GM12892 (cell line): ENCODE measurements around the gene NCAN.
A peak's percentile ranks its signal among the peaks of the same experiment; 100 is the strongest.

ENCODE experiments used
- DNase-seq: peaks from one replicate; pipeline ENCODE4 v3.0.0; 2011; ENCODE audit not compliant: insufficient read length
- FAIRE-seq: peaks from 2 replicates; lab custom pipeline; 2011; peaks lifted over from hg19 to GRCh38; lab: Jason Lieb, UNC
- POLR2A ChIP-seq: IDR thresholded peaks from 2 replicates; pipeline ENCODE4 v1.6.1; 2011; ENCODE audit warnings: low read depth, low read length, control low read depth
- POLR2AphosphoS5 ChIP-seq: IDR thresholded peaks from 2 replicates; pipeline ENCODE4 v1.6.1; 2011; ENCODE audit warnings: low read depth, low read length, control low read depth
- TAF1 ChIP-seq: IDR thresholded peaks from 2 replicates; pipeline ENCODE4 v1.6.1; 2011; ENCODE audit warnings: low read depth, mild to moderate bottlenecking, control low read depth, low read length, borderline replicate concordance

NCAN gene

DNA sequence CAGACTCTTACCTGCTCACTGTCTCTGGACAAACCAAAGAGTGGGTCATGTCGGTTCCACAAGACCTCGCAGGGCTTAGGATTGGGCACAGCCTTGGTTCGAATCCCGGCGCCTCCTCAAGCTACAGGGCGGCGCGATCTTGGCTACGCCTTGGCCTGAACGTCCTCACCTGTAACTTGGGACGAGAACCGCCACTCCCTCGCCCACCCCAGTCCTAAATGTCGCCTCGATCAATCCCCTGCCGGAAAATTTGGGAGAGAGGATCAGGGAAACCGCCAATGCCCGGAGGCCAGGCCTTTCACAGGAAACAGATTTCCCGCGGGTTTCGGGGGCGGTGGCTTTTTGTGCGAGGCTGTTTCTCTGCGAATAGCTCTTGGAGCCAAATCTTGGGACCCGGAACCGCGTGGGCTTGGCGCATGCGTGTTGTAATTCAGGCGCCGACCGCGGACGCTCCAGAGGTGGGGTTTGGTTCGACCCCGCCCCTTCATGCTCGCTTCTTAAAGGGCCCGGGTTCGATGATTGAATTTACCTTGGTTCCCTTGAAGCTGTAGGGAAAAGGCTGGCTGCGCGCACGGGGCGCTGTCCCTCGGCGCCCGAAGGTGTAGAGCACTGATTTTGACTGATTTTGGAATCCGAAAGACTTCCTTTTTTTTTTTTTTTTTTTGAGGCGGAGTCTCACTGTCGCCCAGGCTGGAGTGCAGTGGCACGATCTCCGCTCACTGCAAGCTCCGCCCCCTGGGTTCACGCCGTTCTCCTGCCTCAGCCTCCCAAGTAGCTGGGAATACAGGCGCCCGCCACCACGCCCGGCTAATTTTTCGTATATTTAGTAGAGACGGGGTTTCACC lies 8.5 kb upstream of the NCAN start, which contains the start of gene NR2C2AP:
TSS of gene NR2C2AP (minus strand) at position 403 of the 845 bp plus-strand sequence. CDS start at position 49, 354 bp downstream.
- DNase-seq (peak; percentile 98), FAIRE-seq (peak; percentile 95)
- peak; percentile 38; the same call in 1 of the 2 replicates for TF ChIP-seq POLR2A
- TF ChIP-seq POLR2AphosphoS5: peak; percentile 21
- 0 out of 2 replicates have a peak, but pooled peaks have one; percentile 12 for TF ChIP-seq TAF1

DNA sequence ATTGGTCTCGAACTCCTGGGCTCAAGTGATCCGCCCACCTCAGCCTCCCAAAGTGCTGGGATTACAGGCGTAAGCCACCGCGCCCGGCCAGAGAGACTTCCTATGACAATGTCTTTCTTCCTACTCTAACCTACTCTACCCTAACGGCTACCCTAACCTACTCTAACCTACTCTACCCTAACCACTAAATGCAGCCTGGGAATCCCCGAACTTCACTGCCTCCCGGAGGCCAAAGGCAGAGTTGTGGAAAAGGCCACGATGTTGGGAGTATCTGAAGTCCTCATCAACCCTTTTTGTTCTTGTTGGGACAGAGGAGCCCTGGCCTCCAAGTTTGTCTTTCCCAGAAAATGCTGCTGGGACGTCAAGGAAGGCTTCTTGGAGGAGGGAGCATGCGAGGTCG lies 7.6 kb upstream of the NCAN start:
- FAIRE-seq (no peak), DNase-seq (no peak)
- TF ChIP-seq TAF1 (no peak), POLR2AphosphoS5 (no peak), POLR2A (no peak)

DNA sequence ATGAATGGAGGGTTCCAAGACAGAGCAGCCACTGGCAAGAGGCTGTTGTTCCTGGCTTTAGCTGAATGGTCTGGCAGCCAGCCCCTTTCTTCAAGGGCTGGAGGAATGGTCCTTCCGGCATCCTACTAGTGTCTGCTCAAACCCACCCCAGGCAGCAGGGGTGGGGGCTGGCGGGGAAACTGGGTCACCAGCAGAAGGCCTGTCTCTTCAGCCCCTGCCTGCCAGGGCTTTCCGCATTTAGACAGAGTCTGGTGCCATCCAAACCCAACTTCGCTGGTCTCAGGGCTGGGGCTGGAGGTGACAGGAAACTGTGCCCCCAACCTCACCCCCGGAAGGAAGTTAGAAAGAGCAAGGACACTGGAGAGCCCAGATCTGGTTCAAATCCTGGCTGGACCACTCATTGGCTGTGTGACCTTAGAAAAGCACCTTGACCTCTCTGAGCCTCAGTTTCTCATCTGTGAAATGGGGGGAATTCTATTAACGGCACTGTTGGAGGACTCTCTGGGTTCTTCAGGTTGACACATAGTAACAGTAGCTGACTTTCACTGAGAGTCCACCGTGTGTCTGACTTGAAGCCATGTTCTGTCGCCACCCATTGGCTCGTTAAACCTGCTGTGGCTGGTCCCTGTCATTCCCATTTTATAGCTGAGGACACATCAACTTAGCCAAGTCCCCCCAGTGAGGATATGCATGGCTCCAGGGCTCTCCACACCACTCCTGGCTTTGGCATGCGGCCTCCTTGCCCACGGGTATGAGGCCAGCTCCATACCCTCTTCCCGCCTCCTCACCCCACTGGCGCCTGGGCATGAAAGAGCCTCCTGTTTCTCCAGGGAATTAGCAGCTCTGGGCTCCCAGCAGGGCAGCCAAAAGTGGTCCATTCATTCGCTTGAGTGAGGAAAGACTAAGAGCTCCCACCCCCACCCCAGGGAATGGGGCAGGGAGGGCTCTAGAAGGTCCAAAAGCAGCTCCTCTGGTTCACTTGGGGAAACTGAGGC lies 6.0 kb upstream of the NCAN start:
- no peak for FAIRE-seq
- no peak for DNase-seq
- TF ChIP-seq POLR2A (no peak), TAF1 (no peak), POLR2AphosphoS5 (no peak)

DNA sequence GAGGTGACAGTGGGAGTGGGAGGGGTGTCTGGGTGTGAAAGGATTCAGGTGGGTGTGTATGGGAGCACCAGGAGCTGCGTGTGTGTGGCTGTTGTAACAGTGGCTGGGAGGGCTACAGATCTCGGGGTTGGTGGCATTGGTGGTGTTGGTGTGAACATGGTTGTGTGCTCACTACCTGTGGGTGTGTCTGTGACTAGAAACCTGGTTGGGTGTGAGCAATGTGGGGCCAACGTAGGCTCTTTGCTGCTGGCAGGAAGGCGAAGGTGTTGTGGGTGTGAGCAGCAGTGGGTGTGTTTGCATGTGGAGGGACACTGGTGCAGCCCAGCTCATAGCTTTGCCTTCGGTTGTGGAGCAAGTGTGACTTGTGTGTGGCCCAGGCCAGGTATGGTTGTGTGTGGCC lies 4.8 kb upstream of the NCAN start:
- no peak for DNase-seq
- no peak for FAIRE-seq
- TF ChIP-seq POLR2A: no peak

DNA sequence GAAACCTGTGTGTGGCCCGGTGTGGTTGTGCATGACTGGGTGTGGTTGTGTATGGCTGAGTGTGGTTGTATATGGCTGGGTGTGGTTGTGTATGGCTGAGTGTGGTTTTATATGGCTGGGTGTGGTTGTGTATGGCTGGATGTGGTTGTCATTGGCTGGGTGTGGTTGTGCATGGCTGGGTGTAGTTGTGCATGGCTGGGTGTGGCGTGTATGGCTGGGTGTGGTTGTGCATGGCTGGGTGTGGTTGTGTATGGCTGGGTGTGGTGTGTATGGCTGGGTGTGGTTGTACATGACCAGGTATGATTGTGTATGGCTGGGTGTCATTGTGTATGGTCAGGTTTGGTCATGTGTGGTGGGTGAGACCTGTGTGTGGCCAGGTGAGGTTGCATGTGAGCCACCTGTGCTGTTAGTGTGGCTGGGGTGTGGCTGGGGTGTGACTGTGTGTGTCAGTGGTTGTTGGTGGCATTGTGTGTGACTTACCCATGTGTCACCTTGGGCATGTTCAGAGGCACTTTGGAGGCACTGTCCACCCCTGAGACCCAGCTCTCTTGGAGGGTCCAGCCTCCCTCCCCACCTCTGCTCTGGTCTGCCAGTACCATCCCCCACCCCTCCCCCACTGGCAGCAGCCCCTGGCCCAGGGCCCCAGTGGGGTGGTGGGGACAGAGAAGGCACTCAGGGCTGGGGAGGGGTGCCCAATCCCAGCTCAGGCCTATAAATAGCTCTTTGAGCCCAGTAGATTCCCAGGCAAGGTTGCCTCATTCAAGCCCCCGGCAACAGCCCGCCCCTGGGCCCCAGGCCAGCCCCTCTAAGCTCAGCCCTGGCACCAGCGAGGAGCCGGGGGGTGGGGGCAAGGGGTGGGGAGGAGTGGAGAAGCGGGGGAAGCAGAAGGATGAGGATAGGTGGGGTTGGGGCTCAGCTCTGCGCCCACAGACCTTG lies 3.9 kb upstream of the NCAN start:
- DNase-seq: no peak
- FAIRE-seq: no peak
- TF ChIP-seq POLR2A (no peak), POLR2AphosphoS5 (no peak), TAF1 (no peak)

DNA sequence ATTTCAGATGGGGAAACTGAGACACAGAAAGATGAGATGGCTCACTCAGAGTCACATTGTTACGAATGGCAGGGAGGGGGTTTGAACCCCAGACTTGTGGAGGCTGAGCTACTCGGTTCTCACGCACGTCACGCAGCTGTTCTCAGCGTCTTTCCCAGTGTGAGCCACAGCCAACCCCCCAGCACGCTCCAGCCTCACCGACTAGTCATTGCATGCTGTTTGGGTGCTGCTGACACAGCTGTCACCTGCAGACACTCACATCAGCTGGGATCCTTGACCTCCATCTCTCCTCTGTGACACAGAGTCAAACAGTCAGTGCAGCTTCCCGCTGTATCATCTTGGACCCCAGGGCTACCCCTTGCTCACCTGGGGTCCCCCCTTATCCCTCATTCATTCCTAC lies 2.4 kb upstream of the NCAN start:
- TF ChIP-seq POLR2AphosphoS5 (no peak), POLR2A (no peak), TAF1 (no peak)
- no peak for FAIRE-seq
- DNase-seq: no peak

DNA sequence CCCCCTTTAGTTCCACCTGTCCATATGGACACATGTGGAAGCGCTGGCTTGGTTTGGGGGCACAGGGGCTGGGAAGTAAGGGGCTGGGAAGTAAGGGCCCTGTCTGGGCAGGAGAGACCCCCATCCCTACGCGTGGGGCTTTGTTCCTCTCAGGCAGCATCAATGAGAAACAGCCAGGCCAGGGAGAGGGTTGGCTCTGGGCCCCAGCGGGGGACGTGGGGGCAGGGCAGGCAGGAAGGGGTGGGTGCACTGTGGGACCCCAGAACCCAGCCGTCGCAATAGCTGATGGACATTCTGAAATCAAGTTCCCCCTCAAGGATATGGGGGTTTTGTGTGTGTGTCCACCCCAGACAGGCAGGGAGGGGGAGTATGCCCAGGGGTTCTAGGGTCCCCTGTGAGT lies 1.2 kb downstream of the NCAN start:
- FAIRE-seq: no peak
- TF ChIP-seq TAF1: no peak
- no peak for TF ChIP-seq POLR2AphosphoS5
- no peak for TF ChIP-seq POLR2A
- DNase-seq: no peak

DNA sequence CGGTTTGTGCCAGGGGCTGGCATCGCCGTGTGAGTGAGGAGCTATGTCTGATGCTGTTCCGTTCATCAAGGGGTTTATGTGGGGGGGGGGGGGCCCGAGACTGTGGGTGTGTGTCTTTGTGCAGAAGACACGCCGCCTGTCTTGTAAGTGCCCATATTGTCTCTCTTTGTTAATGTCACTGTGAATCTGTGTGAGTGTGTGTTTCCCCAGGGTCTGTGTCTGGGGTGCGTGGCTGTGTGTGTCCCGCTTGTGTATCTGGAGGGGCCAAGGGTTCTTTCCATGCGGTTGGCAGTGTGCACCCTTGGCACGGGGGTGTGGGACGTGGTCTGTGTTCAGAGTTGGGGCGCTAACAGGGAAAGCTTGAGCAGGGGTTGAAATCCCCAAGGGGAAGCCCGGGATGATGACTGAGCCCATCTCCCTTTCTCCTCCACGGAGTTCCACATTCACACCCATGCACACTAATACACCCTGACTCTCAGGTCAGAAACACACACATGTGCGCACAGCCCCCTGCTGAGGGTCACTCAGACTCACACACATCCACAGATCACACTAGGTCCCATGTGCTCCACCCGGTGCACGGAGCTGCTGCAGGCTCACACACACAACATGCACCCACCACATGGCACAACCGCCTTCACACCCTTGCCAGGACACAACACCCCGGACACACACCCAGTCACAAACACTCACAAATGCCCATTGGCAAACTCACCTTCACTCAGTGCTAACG lies 1.8 kb downstream of the NCAN start:
- TF ChIP-seq POLR2A (no peak), TAF1 (no peak), POLR2AphosphoS5 (no peak)
- FAIRE-seq: no peak
- DNase-seq: no peak

DNA sequence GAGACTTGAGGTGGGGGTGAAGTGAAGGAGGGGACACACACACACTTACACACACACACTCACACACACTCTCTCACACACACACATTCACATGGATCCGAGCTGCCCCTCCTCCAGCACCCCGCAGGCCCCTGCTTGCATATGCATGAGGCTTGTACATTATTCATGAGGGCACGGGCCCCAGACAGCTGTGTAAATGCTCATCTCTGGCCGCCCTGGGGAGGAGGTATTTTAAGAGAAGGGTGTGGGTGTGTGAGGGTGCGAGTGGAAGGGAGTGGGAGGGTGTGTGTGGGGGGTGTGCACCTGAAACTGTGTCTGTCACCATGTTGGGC lies 2.4 kb downstream of the NCAN start:
- no peak for FAIRE-seq
- DNase-seq: no peak
- TF ChIP-seq POLR2A (no peak), TAF1 (no peak)

DNA sequence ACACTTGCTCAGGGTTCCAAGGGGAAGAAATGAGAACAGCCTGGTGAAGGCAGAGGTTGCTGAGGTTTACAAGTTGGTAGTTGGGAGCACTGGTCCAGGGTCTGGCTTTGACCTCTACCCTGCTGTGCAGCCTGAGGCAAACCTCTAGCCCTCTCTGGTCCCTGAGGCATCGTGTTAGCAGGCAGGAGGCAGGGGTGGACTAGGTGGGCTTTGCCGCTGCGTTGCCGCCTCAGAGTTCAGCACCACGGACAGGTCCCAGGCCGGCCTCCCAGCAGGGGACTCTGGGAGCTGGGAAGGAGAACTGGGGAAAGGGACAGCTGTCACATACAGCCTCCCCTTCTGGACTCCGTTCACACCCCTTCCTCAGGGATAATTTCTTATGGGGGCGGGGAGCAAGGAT lies 3.1 kb downstream of the NCAN start:
- TF ChIP-seq POLR2AphosphoS5: no peak
- no peak for TF ChIP-seq TAF1
- TF ChIP-seq POLR2A: no peak
- FAIRE-seq (no peak), DNase-seq (no peak)
